WERI-Rb-1 (cell line): ENCODE measurements around the gene CALM1.

Source experiments
- DNase-seq: peaks from one replicate; pipeline ENCODE4 v3.0.0-alpha.2; 2020
- H3K27ac ChIP-seq: fragments of 250-450 bp; sonication (Bioruptor Pico); 2 replicates; pipeline ENCODE4 v1.5.1; 2020; ENCODE audit warnings: mild to moderate bottlenecking, moderate library complexity
- H3K27me3 ChIP-seq: fragments of 250-450 bp; sonication (Bioruptor Pico); 2 replicates; pipeline ENCODE4 v1.5.1; 2021; ENCODE audit warnings: mild to moderate bottlenecking, low read depth, moderate library complexity; ENCODE audit not compliant: insufficient read depth, severe bottlenecking
- H3K36me3 ChIP-seq: fragments of 250-450 bp; sonication (Bioruptor Pico); 2 replicates; pipeline ENCODE4 v1.5.1; 2020; ENCODE audit warnings: mild to moderate bottlenecking, moderate library complexity
- H3K4me3 ChIP-seq: 2 replicates; pipeline ENCODE4 v1.5.1; 2011; ENCODE audit warnings: low read depth, mild to moderate bottlenecking, control low read depth, low read length
- H3K9me3 ChIP-seq: fragments of 250-450 bp; sonication (Bioruptor Pico); 2 replicates; pipeline ENCODE4 v1.5.1; 2021; ENCODE audit warnings: mild to moderate bottlenecking, moderate library complexity; ENCODE audit not compliant: severe bottlenecking
- TF ChIP-seq, protein P1 (sequence below): IDR thresholded peaks from 2 replicates; pipeline ENCODE4 v1.5.1; 2011; ENCODE audit warnings: low read depth, mild to moderate bottlenecking, control low read depth, inconsistent platforms, low read length

Gene CALM1

DNA sequence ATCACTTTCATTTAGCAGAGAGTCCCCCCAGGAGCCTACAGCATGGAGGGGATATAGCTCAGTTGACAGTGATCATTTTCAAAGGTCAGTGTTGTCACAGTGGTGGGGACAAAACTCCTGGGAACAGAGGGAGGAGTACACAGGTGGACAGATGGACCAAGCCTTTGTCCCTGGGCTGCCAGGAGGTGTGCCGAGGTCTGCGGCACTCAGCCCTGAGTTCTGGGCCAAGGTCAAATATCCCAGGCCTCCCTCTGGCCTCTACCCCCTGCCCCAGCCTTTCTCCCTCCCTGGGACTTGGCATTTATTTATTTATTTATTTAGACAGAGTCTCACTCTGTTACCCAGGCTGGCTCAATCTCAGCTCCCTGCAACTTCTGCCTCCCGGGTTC lies 24.8 kb downstream of the CALM1 start:
- H3K4me3 ChIP-seq = no peak overlapping the region
- no peaks in the 10 kb centered on the region for H3K36me3 ChIP-seq
- TF ChIP-seq, protein P1, sequence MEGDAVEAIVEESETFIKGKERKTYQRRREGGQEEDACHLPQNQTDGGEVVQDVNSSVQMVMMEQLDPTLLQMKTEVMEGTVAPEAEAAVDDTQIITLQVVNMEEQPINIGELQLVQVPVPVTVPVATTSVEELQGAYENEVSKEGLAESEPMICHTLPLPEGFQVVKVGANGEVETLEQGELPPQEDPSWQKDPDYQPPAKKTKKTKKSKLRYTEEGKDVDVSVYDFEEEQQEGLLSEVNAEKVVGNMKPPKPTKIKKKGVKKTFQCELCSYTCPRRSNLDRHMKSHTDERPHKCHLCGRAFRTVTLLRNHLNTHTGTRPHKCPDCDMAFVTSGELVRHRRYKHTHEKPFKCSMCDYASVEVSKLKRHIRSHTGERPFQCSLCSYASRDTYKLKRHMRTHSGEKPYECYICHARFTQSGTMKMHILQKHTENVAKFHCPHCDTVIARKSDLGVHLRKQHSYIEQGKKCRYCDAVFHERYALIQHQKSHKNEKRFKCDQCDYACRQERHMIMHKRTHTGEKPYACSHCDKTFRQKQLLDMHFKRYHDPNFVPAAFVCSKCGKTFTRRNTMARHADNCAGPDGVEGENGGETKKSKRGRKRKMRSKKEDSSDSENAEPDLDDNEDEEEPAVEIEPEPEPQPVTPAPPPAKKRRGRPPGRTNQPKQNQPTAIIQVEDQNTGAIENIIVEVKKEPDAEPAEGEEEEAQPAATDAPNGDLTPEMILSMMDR = no peak
- no peak for DNase-seq
- no peaks in the 10 kb centered on the region for H3K27me3 ChIP-seq
- no peak overlapping the region for H3K27ac ChIP-seq
- H3K9me3 ChIP-seq = no peaks in the 10 kb centered on the region

DNA sequence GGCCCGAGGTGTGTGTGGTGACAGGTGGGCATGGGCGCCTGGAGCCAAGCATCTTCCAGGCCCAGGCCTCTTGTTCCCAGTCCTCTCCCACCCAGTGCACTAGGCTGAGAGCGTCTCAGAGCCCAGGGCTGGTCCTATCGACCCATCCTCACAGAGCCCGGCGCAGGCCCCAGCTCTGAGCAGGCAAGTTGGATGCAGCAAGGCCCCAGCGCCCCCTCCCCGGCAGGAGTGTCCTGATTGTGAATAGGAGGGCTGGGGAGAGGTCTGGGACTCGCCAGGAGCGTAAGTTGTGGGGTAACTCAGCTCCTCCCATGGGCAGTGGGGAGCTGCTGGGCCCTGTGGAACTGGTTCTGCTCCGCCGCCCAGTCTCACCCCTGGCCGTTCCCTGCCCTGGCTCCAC lies 26.3 kb downstream of the CALM1 start:
- no peak for DNase-seq
- Histone ChIP-seq H3K27me3 (no peaks in the 10 kb centered on the region), H3K36me3 (no peaks in the 10 kb centered on the region), H3K4me3 (no peak overlapping the region), H3K9me3 (no peaks in the 10 kb centered on the region), H3K27ac (no peak overlapping the region)
- TF ChIP-seq, protein P1 = no peak

DNA sequence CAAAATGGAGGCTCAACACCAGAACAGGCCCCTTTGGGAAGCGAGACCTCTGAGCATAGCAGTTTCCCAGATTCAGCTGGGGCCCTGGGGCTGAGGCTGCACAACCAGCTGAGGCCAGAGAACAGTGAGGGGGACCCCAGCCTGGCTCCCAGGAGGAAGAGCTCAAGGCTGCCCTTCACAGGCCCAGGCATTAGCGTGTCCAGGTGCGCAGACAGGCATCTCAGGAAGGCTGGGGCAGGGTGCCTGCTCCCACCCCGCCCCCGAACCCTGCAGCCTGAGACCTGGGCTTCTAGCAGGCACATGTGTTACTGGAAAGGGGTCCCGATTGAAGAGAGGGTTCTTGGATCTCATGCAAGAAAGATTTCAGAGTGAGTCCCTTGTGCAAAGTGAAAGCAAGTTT lies 27.2 kb downstream of the CALM1 start:
- TF ChIP-seq, protein P1 = no peak
- H3K27ac ChIP-seq = no peak overlapping the region
- no peak overlapping the region for H3K4me3 ChIP-seq
- no peaks in the 10 kb centered on the region for H3K27me3 ChIP-seq
- no peaks in the 10 kb centered on the region for H3K9me3 ChIP-seq
- DNase-seq = no peak
- H3K36me3 ChIP-seq = no peaks in the 10 kb centered on the region

GRCh38 chr14:90424686-90425372 lies 28.0 kb downstream of the CALM1 start:
- no peak for DNase-seq
- Histone ChIP-seq H3K9me3 (no peaks in the 10 kb centered on the region), H3K27me3 (no peaks in the 10 kb centered on the region), H3K36me3 (no peaks in the 10 kb centered on the region), H3K4me3 (no peak overlapping the region), H3K27ac (no peak overlapping the region)
- TF ChIP-seq, protein P1 = no peak

DNA sequence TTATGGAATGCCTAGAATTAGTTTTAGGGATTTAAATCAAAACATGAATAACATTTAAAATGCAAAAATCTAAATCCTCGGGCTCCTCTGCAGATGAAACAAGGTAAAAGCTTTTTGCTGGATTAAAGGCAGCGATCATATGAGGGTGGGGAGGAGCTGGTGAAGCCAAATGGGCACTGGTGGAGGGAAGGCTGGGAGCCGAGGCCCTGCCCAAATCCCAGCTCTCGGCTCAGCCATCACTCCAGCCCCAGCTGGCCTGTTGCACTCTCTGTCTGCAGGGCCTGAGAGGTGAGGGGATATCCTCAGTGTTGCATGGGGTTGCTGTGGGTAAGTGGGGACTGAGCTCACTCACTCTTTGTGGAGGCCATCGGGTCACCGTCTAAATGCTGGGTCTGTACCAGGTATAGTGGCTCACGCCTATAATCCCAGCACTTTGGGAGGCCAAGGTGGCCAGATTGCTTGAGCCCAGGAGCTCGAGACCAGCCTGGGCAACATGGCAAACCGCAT lies 28.6 kb downstream of the CALM1 start:
- DNase-seq = no peak
- Histone ChIP-seq H3K36me3 (no peaks in the 10 kb centered on the region), H3K27me3 (no peaks in the 10 kb centered on the region), H3K4me3 (no peak overlapping the region), H3K27ac (no peak overlapping the region), H3K9me3 (no peaks in the 10 kb centered on the region)
- TF ChIP-seq, protein P1 = no peak
